GM23338 (cell line): ENCODE data around the gene ACSS3. TPM values are rescaled to one million over a fixed set of nuclear protein-coding genes. Genes with fewer than 3 reads are reported as not detected.

ENCODE experiments used
- ATAC-seq: fragments of 200-7000 bp; cut with Tn5 transposase; 3 replicates; pipeline ENCODE4 v1.9.1; 2020
- DNase-seq: peaks from one replicate; pipeline ENCODE4 v3.0.0-alpha.2; 2015; ENCODE audit warnings: low spot score
- H2AFZ ChIP-seq: fragments of 200-600 bp; sonication (generic); 2 replicates; pipeline ENCODE4 v1.8.0; 2016; ENCODE audit warnings: antibody characterized with exemption, mild to moderate bottlenecking, moderate library complexity
- H3F3A ChIP-seq: fragments of 200-600 bp; sonication (generic); replicated peaks from 2 replicates; pipeline ENCODE4 v1.8.0; 2017; ENCODE audit warnings: antibody characterized with exemption, mixed run types, low read depth
- H3K27ac ChIP-seq: fragments of 200-600 bp; sonication (generic); 2 replicates; pipeline ENCODE4 v1.6.1; 2016; ENCODE audit warnings: low read depth
- H3K27me3 ChIP-seq: fragments of 200-600 bp; sonication (generic); 2 replicates; pipeline ENCODE4 v1.8.0; 2016; ENCODE audit warnings: mild to moderate bottlenecking, mixed run types, moderate library complexity; ENCODE audit not compliant: insufficient read depth
- H3K36me3 ChIP-seq: fragments of 200-600 bp; sonication (generic); 2 replicates; pipeline ENCODE4 v1.8.0; 2016; ENCODE audit warnings: mild to moderate bottlenecking; ENCODE audit not compliant: insufficient read depth
- H3K4me1 ChIP-seq: fragments of 200-600 bp; sonication (generic); 2 replicates; pipeline ENCODE4 v1.8.0; 2016; ENCODE audit warnings: mild to moderate bottlenecking, moderate library complexity; ENCODE audit not compliant: insufficient read depth
- H3K4me2 ChIP-seq: fragments of 200-600 bp; sonication (generic); 2 replicates; pipeline ENCODE4 v1.7.1; 2017; ENCODE audit warnings: mixed run types
- H3K4me3 ChIP-seq: fragments of 200-600 bp; sonication (generic); 2 replicates; pipeline ENCODE4 v1.6.1; 2016; ENCODE audit warnings: mixed run types
- H3K79me2 ChIP-seq: fragments of 200-600 bp; sonication (generic); replicated peaks from 2 replicates; pipeline ENCODE4 v1.8.0; 2017; ENCODE audit warnings: mild to moderate bottlenecking; ENCODE audit not compliant: insufficient read depth
- H3K9me2 ChIP-seq: fragments of 200-600 bp; sonication (generic); 2 replicates; pipeline ENCODE4 v1.8.0; 2017; ENCODE audit not compliant: insufficient read depth
- H4K20me1 ChIP-seq: fragments of 200-600 bp; sonication (generic); replicated peaks from 2 replicates; pipeline ENCODE4 v1.8.0; 2017; ENCODE audit warnings: mild to moderate bottlenecking; ENCODE audit not compliant: insufficient read depth
- H3K27ac Mint-ChIP-seq: 2 replicates; pipeline ENCODE4 v1.8.0; 2020; ENCODE audit warnings: inconsistent platforms, mild to moderate bottlenecking, moderate library complexity, mixed read lengths
- H3K27me3 Mint-ChIP-seq: 3 replicates; pipeline ENCODE4 v1.8.0; 2022; ENCODE audit warnings: low read depth, mild to moderate bottlenecking, moderate library complexity, mixed read lengths, inconsistent platforms; ENCODE audit not compliant: insufficient read depth, poor library complexity
- H3K36me3 Mint-ChIP-seq: 3 replicates; pipeline ENCODE4 v1.8.0; 2021; ENCODE audit warnings: low read depth, mild to moderate bottlenecking, inconsistent platforms, moderate library complexity, mixed read lengths
- H3K4me1 Mint-ChIP-seq: 3 replicates; pipeline ENCODE4 v1.8.0; 2020; ENCODE audit warnings: mild to moderate bottlenecking, inconsistent platforms, mixed read lengths
- H3K4me3 Mint-ChIP-seq: 3 replicates; pipeline ENCODE4 v1.8.0; 2021; ENCODE audit warnings: moderate library complexity, mild to moderate bottlenecking, inconsistent platforms, mixed read lengths
- H3K9me3 Mint-ChIP-seq: 3 replicates; pipeline ENCODE4 v1.8.0; 2020; ENCODE audit warnings: moderate library complexity, mild to moderate bottlenecking, inconsistent platforms, mixed read lengths
- CREB1 ChIP-seq: fragments of 250-450 bp; sonication (Bioruptor Pico); IDR thresholded peaks from 2 replicates; pipeline ENCODE4 v1.5.0; 2020; ENCODE audit warnings: low read depth, mild to moderate bottlenecking, moderate library complexity
- ETS1 ChIP-seq: IDR thresholded peaks from 2 replicates; pipeline ENCODE4 v1.6.1; 2016; ENCODE audit warnings: antibody characterized with exemption
- EZH2 ChIP-seq: fragments of 200-600 bp; sonication (generic); IDR thresholded peaks from one replicate; pipeline ENCODE4 v1.8.0; 2017; ENCODE audit warnings: antibody characterized with exemption, mild to moderate bottlenecking, low read depth; ENCODE audit not compliant: unreplicated experiment
- EZH2phosphoT487 ChIP-seq: fragments of 200-600 bp; sonication (generic); IDR thresholded peaks from one replicate; pipeline ENCODE4 v1.8.1; 2018; ENCODE audit warnings: antibody characterized with exemption; ENCODE audit not compliant: unreplicated experiment
- JUNB ChIP-seq: IDR thresholded peaks from one replicate; pipeline ENCODE4 v1.6.1; 2016; ENCODE audit warnings: antibody characterized with exemption; ENCODE audit not compliant: unreplicated experiment
- NANOG ChIP-seq: IDR thresholded peaks from 2 replicates; pipeline ENCODE4 v1.6.1; 2016; ENCODE audit warnings: antibody characterized with exemption, borderline replicate concordance
- POLR2AphosphoS5 ChIP-seq: IDR thresholded peaks from 2 replicates; pipeline ENCODE4 v1.6.1; 2016; ENCODE audit warnings: antibody characterized with exemption, low read depth
- REST ChIP-seq: IDR thresholded peaks from one replicate; pipeline ENCODE4 v1.6.1; 2018; ENCODE audit warnings: antibody characterized with exemption; ENCODE audit not compliant: unreplicated experiment
- STAT1 ChIP-seq: IDR thresholded peaks from one replicate; pipeline ENCODE4 v1.6.1; 2016; ENCODE audit warnings: antibody characterized with exemption; ENCODE audit not compliant: unreplicated experiment
- ZNF114 ChIP-seq: fragments of 250-450 bp; sonication (Bioruptor Pico); IDR thresholded peaks from 2 replicates; pipeline ENCODE4 v1.5.0; 2020; ENCODE audit warnings: mild to moderate bottlenecking, moderate library complexity
- ZNF331 ChIP-seq: fragments of 250-450 bp; sonication (Bioruptor Pico); IDR thresholded peaks from 2 replicates; pipeline ENCODE4 v1.5.0; 2020; ENCODE audit warnings: low read depth, mild to moderate bottlenecking, moderate library complexity
- ZNF462 ChIP-seq: fragments of 250-450 bp; sonication (Bioruptor Pico); IDR thresholded peaks from 2 replicates; pipeline ENCODE4 v1.5.0; 2020; ENCODE audit warnings: mild to moderate bottlenecking, moderate library complexity
- polyA plus RNA-seq: library from polyadenylated mRNA; unstranded; fragments of >200 nt; fragmentation: Nextera tagmentation; extraction: Ambion mirVana; gene quantifications from 2 replicates; pipeline ENCODE4 v1.2.1, GENCODE V29; 2016
- total RNA-seq: library from RNA; depleted of rRNA; stranded (reverse); fragments of >200 nt; shearing (Covaris generic); gene quantifications from 2 replicates; pipeline ENCODE4 v1.2.3, GENCODE V29; 2014
- TF ChIP-seq, protein P1 (sequence below), 2 experiments: fragments of 200-600 bp in 1 of 2; sonication (generic) in 1 of 2; conservative IDR thresholded peaks; 2 replicates each; pipeline versions ENCODE4 v1.5.1 to v1.6.1; 2016 to 2017; ENCODE audit warnings: antibody characterized with exemption in 2 of 2, low read depth in 2 of 2, mild to moderate bottlenecking in 2 of 2, moderate library complexity in 1 of 2

Gene ACSS3
- total and polyA plus RNA-seq, 2 experiments from 2014 or later, result 7.4 to 28.9 TPM

DNA sequence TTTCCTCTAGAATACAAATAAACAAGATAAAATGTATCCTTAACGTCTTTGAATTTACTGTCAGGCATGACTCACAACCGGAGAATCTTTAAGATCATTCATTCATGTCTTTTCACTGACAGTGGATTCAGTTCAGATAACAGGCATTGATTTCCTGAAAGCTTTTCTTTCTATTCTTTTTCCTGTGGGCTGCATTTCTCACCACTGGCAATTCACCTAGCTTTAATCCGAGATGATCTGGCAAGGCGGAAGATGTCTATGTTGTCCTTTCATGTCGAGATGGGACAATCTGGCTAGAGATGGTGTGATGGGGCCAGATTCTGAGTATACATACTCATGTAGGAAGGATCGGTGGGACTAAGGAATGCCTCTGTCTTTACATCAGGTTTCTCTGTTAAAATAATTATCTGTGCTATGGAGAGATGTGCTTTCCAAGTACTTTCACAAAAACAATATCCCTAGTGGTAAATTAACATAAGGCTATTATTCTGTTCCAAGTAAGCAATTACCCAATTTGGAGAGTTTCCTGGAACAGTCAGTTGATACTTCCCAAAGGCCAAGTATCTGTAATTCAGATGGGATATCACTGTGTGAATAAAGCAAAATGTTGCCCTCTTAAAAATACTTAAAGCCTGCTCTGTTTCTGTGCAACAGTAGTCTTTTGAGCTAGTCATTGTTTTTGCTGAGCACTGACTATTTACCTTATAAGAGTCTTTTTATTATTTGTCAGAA, 17.8 kb downstream of the ACSS3 start:
- Histone ChIP-seq H3K4me2 (no peak overlapping the region), H3K4me3 (no peak overlapping the region), H2AFZ (no peak overlapping the region), H3K27ac (no peak overlapping the region), H3F3A (no peaks in the 10 kb centered on the region), H3K79me2 (peaks cover 23% of the 10 kb centered on the region; the same call in 1 of the 2 replicates), H3K4me1 (no peaks in the 10 kb centered on the region; the same call in 1 of the 2 replicates), H4K20me1 (no peaks in the 10 kb centered on the region), H3K9me2 (no peaks in the 10 kb centered on the region), H3K36me3 (no peaks in the 10 kb centered on the region), H3K27me3 (no peaks in the 10 kb centered on the region)
- no peak for TF ChIP-seq POLR2AphosphoS5
- TF ChIP-seq JUNB, result no peak
- no peak for TF ChIP-seq CREB1 (CRISPR knock-in tag)
- no peak for TF ChIP-seq EZH2phosphoT487
- TF ChIP-seq, protein P1, sequence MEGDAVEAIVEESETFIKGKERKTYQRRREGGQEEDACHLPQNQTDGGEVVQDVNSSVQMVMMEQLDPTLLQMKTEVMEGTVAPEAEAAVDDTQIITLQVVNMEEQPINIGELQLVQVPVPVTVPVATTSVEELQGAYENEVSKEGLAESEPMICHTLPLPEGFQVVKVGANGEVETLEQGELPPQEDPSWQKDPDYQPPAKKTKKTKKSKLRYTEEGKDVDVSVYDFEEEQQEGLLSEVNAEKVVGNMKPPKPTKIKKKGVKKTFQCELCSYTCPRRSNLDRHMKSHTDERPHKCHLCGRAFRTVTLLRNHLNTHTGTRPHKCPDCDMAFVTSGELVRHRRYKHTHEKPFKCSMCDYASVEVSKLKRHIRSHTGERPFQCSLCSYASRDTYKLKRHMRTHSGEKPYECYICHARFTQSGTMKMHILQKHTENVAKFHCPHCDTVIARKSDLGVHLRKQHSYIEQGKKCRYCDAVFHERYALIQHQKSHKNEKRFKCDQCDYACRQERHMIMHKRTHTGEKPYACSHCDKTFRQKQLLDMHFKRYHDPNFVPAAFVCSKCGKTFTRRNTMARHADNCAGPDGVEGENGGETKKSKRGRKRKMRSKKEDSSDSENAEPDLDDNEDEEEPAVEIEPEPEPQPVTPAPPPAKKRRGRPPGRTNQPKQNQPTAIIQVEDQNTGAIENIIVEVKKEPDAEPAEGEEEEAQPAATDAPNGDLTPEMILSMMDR (conservative IDR thresholded peaks at IDR 0.05; ENCODE audit: low read depth in 2 of 2), result no peak
- TF ChIP-seq REST, result no peak
- TF ChIP-seq EZH2, result no peak
- no peak for TF ChIP-seq NANOG
- no peak for TF ChIP-seq STAT1
- TF ChIP-seq ZNF114 (CRISPR knock-in tag), result no peak
- no peak for TF ChIP-seq ETS1
- TF ChIP-seq ZNF331 (CRISPR knock-in tag), result no peak
- TF ChIP-seq ZNF462 (CRISPR knock-in tag), result no peak
- Mint-ChIP-seq H3K27ac (no peak overlapping the region), H3K9me3 (no peaks in the 10 kb centered on the region), H3K4me3 (no peak overlapping the region), H3K4me1 (peaks cover 4% of the 10 kb centered on the region), H3K27me3 (peaks cover 2% of the 10 kb centered on the region), H3K36me3 (no peaks in the 10 kb centered on the region)
- ATAC-seq (no peak), DNase-seq (no peak)
